ENCODE results near the gene ZSCAN31. TPM values are rescaled to one million over a fixed set of nuclear protein-coding genes. Genes with fewer than 3 reads are reported as not detected.
"Not testable (repeated sequence)": the region's sequence is repeated elsewhere in the genome, so short reads cannot be mapped to it uniquely, and the experiment has no call there.

ZSCAN31 gene
- total RNA-seq, 3 donors from 2014 or later (not counting 1 experiment from before 2014, with no cell fraction given), result 0.65 to 2.2 (median 0.72) TPM

GRCh38 chr6:28323813-28324424, 12.0 kb downstream of the ZSCAN31 start:
- TF ChIP-seq, protein P1, sequence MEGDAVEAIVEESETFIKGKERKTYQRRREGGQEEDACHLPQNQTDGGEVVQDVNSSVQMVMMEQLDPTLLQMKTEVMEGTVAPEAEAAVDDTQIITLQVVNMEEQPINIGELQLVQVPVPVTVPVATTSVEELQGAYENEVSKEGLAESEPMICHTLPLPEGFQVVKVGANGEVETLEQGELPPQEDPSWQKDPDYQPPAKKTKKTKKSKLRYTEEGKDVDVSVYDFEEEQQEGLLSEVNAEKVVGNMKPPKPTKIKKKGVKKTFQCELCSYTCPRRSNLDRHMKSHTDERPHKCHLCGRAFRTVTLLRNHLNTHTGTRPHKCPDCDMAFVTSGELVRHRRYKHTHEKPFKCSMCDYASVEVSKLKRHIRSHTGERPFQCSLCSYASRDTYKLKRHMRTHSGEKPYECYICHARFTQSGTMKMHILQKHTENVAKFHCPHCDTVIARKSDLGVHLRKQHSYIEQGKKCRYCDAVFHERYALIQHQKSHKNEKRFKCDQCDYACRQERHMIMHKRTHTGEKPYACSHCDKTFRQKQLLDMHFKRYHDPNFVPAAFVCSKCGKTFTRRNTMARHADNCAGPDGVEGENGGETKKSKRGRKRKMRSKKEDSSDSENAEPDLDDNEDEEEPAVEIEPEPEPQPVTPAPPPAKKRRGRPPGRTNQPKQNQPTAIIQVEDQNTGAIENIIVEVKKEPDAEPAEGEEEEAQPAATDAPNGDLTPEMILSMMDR (IDR thresholded peaks at IDR 0.05), result no peak
- Histone ChIP-seq H3K9me3 (ENCODE audit: control insufficient read depth, insufficient read depth, low read length) (peaks cover 26% of the 10 kb centered on the region), H3K27me3 (ENCODE audit: control insufficient read depth, insufficient read depth, low read length) (no peaks in the 10 kb centered on the region), H3K27ac (ENCODE audit: low read length) (no peak overlapping the region), H3K4me1 (ENCODE audit: control insufficient read depth, insufficient read depth, low read length) (no peaks in the 10 kb centered on the region), H3K36me3 (ENCODE audit: control insufficient read depth, insufficient read depth, low read length) (peaks cover 3% of the 10 kb centered on the region), H3K4me3 (ENCODE audit: low read length) (no peak overlapping the region)
- Mint-ChIP-seq H3K27ac (no peak overlapping the region), H3K36me3 (peaks cover 26% of the 10 kb centered on the region), H3K9me3 (peaks cover 7 to 18% of the 10 kb centered on the region in 2 donors), H3K4me1 (no peaks in the 10 kb centered on the region), H3K4me3 (no peak overlapping the region), H3K27me3 (ENCODE audit: low read depth in 2 of 2) (peaks cover 9 to 24% of the 10 kb centered on the region in 2 donors)
- intact Hi-C loops (cut with micrococcal nuclease), result no loop called here
- no peak for ATAC-seq
- no peak for DNase-seq
- 100% methylated on average over 1 of the region's 1 CpG for WGBS (ENCODE audit: insufficient coverage)

GRCh38 chr6:28322661-28323060, 13.3 kb downstream of the ZSCAN31 start:
- Histone ChIP-seq H3K4me1 (ENCODE audit: control insufficient read depth, insufficient read depth, low read length) (no peaks in the 10 kb centered on the region), H3K36me3 (ENCODE audit: control insufficient read depth, insufficient read depth, low read length) (peaks cover 3% of the 10 kb centered on the region), H3K9me3 (ENCODE audit: control insufficient read depth, insufficient read depth, low read length) (peaks cover 20% of the 10 kb centered on the region), H3K27ac (ENCODE audit: low read length) (no peak overlapping the region), H3K27me3 (ENCODE audit: control insufficient read depth, insufficient read depth, low read length) (no peaks in the 10 kb centered on the region), H3K4me3 (ENCODE audit: low read length) (no peak overlapping the region)
- Mint-ChIP-seq H3K27me3 (ENCODE audit: low read depth in 2 of 2) (peaks cover 9 to 24% of the 10 kb centered on the region in 2 donors), H3K4me3 (no peak overlapping the region), H3K27ac (no peak overlapping the region), H3K36me3 (peaks cover 23% of the 10 kb centered on the region), H3K9me3 (peaks cover 7 to 13% of the 10 kb centered on the region in 2 donors), H3K4me1 (no peaks in the 10 kb centered on the region)
- no peak for ATAC-seq
- WGBS (ENCODE audit: insufficient coverage), result 86% methylated on average over 3 of the region's 3 CpGs
- intact Hi-C loops (cut with micrococcal nuclease), result no loop called here
- TF ChIP-seq, protein P1 (IDR thresholded peaks at IDR 0.05), result no peak
- DNase-seq, result no peak

DNA sequence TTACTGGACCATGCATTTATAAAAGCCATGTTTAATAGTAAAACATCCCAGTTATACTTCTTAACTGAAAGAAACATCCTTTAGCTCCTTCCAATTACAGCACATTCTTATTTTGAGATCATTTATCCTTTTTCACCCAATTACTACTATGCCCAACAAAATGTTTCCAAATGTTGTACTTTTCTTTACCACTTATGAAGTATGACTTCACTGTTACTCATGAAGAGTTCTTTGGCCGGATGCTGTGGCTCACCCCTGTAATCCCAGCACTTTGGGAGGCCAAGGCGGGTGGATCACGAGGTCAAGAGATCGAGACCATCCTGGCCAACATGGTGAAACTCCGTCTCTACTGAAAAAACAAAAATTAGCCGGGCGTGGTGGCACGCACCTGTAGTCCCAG, 18.1 kb downstream of the ZSCAN31 start:
- H3K27ac ChIP-seq (ENCODE audit: low read length); ATAC-seq; H3K9me3 Mint-ChIP-seq; H3K9me3 ChIP-seq (ENCODE audit: control insufficient read depth, insufficient read depth, low read length); H3K36me3 Mint-ChIP-seq; H3K4me3 ChIP-seq (ENCODE audit: low read length); H3K4me1 Mint-ChIP-seq; H3K36me3 ChIP-seq (ENCODE audit: control insufficient read depth, insufficient read depth, low read length); intact Hi-C loops (cut with micrococcal nuclease); H3K4me3 Mint-ChIP-seq; H3K27ac Mint-ChIP-seq; H3K27me3 ChIP-seq (ENCODE audit: control insufficient read depth, insufficient read depth, low read length); DNase-seq; H3K4me1 ChIP-seq (ENCODE audit: control insufficient read depth, insufficient read depth, low read length): not testable (repeated sequence)
- H3K27me3 Mint-ChIP-seq (ENCODE audit: low read depth in 2 of 2), result peaks cover 12 to 33% of the 10 kb centered on the region in 2 donors
- 86% methylated on average over 8 of the region's 8 CpGs for WGBS (ENCODE audit: insufficient coverage)

- intact Hi-C loops (cut with micrococcal nuclease), result no loop called here
Measured at GRCh38 chr6:28315628-28316027, 20.3 kb downstream of the ZSCAN31 start.

More at GRCh38 chr6:28315628-28316027, 20.3 kb downstream of the ZSCAN31 start:
- no peaks in the 10 kb centered on the region for H3K27me3 ChIP-seq (ENCODE audit: control insufficient read depth, insufficient read depth, low read length)
- DNase-seq, result no peak
- Mint-ChIP-seq H3K27me3 (ENCODE audit: low read depth in 2 of 2) (peaks cover 15 to 39% of the 10 kb centered on the region in 2 donors), H3K4me3 (no peak overlapping the region), H3K36me3 (no peaks in the 10 kb centered on the region), H3K4me1 (no peaks in the 10 kb centered on the region), H3K9me3 (no peaks in the 10 kb centered on the region), H3K27ac (no peak overlapping the region)
- H3K4me3 ChIP-seq (ENCODE audit: low read length), result no peak overlapping the region
- ATAC-seq, result no peak
- no peaks in the 10 kb centered on the region for H3K9me3 ChIP-seq (ENCODE audit: control insufficient read depth, insufficient read depth, low read length)
- no peak overlapping the region for H3K27ac ChIP-seq (ENCODE audit: low read length)
- no peaks in the 10 kb centered on the region for H3K4me1 ChIP-seq (ENCODE audit: control insufficient read depth, insufficient read depth, low read length)
- WGBS (ENCODE audit: insufficient coverage), result 87% methylated on average over 3 of the region's 3 CpGs
- no peaks in the 10 kb centered on the region for H3K36me3 ChIP-seq (ENCODE audit: control insufficient read depth, insufficient read depth, low read length)
- TF ChIP-seq, protein P1 (IDR thresholded peaks at IDR 0.05), result no peak
